GM19193 (cell line): ENCODE data around the gene MBNL3.

Source experiments
- POLR2A ChIP-seq: IDR thresholded peaks from 4 replicates; pipeline ENCODE4 v1.6.1; 2011; ENCODE audit not compliant: insufficient read depth, insufficient read length; ENCODE audit errors: extremely low read depth

The MBNL3 gene

GRCh38 chrX:132444936-132445335, 43.9 kb downstream of the MBNL3 start:
- TF ChIP-seq POLR2A = no peak

GRCh38 chrX:132443196-132444135, 45.4 kb downstream of the MBNL3 start:
- TF ChIP-seq POLR2A = no peak

GRCh38 chrX:132442691-132443090, 46.1 kb downstream of the MBNL3 start:
- no peak for TF ChIP-seq POLR2A

GRCh38 chrX:132435222-132435621, 53.6 kb downstream of the MBNL3 start:
- no peak for TF ChIP-seq POLR2A

GRCh38 chrX:132433551-132433950, 55.3 kb downstream of the MBNL3 start:
- TF ChIP-seq POLR2A = no peak

GRCh38 chrX:132433001-132433400, 55.8 kb downstream of the MBNL3 start:
- no peak for TF ChIP-seq POLR2A

GRCh38 chrX:132428896-132429295, 59.9 kb downstream of the MBNL3 start:
- no peak for TF ChIP-seq POLR2A

- no peak for TF ChIP-seq POLR2A
Measured at GRCh38 chrX:132426695-132427281, 62.0 kb downstream of the MBNL3 start.

GRCh38 chrX:132425744-132426318, 63.0 kb downstream of the MBNL3 start:
- TF ChIP-seq POLR2A = no peak

- no peak for TF ChIP-seq POLR2A
Measured at GRCh38 chrX:132423323-132423722, 65.5 kb downstream of the MBNL3 start.

- TF ChIP-seq POLR2A = no peak
Measured at GRCh38 chrX:132415012-132415411, 73.8 kb downstream of the MBNL3 start.

- no peak for TF ChIP-seq POLR2A
Measured at GRCh38 chrX:132414404-132414803, 74.4 kb downstream of the MBNL3 start.

GRCh38 chrX:132413459-132413858, 75.4 kb downstream of the MBNL3 start:
- TF ChIP-seq POLR2A = no peak

- TF ChIP-seq POLR2A = no peak
Measured at GRCh38 chrX:132412208-132412607, 76.6 kb downstream of the MBNL3 start.

GRCh38 chrX:132411310-132411977, 77.4 kb downstream of the MBNL3 start:
- TF ChIP-seq POLR2A = no peak
